ENCODE results near the gene LRG1.
A peak's percentile ranks its signal among the peaks of the same experiment; 100 is the strongest.
"Not testable (repeated sequence)": the region's sequence is repeated elsewhere in the genome, so short reads cannot be mapped to it uniquely, and the experiment has no call there.

Gene LRG1

GRCh38 chr19:4550018-4550417, 10.2 kb upstream of the LRG1 start:
- DNase-seq, result no peak

GRCh38 chr19:4548238-4548584, 8.4 kb upstream of the LRG1 start:
- DNase-seq, result no peak

- DNase-seq, result peak; percentile 14 to 20
Measured at GRCh38 chr19:4547303-4548237, 7.7 kb upstream of the LRG1 start.

GRCh38 chr19:4543842-4544647, 4.2 kb upstream of the LRG1 start:
- DNase-seq, result no peak

GRCh38 chr19:4542896-4543841, 3.3 kb upstream of the LRG1 start:
- no peak for DNase-seq

- DNase-seq, result not testable (repeated sequence)
Measured at GRCh38 chr19:4541806-4542145, 1.9 kb upstream of the LRG1 start.

GRCh38 chr19:4541114-4541805, 1.4 kb upstream of the LRG1 start:
- DNase-seq, result no peak

- DNase-seq, result no peak
Measured at GRCh38 chr19:4539169-4539692, 605 bp downstream of the LRG1 start.

- DNase-seq, result no peak
Measured at GRCh38 chr19:4538601-4538954, 1.3 kb downstream of the LRG1 start.

- peak; percentile 45 to 48 for DNase-seq
Measured at GRCh38 chr19:4537953-4538600, 1.8 kb downstream of the LRG1 start.

- DNase-seq, result no peak
Measured at GRCh38 chr19:4536798-4537197, 3.0 kb downstream of the LRG1 start.

GRCh38 chr19:4534836-4535658, 4.8 kb downstream of the LRG1 start, which contains the start of gene PLIN5:
Gene PLIN5 (minus strand): TSS chr19:4535224. CDS start chr19:4534074, 1,150 bp downstream.
- peak; percentile 71 to 76 for DNase-seq

GRCh38 chr19:4533835-4534424, 5.9 kb downstream of the LRG1 start:
- DNase-seq, result no peak

GRCh38 chr19:4533334-4533733, 6.5 kb downstream of the LRG1 start:
- no peak for DNase-seq

GRCh38 chr19:4531562-4532165, 8.2 kb downstream of the LRG1 start:
- DNase-seq, result peak in 1 of 2 experiments; percentile 28

GRCh38 chr19:4529924-4530522, 9.8 kb downstream of the LRG1 start:
- no peak for DNase-seq

- no peak for DNase-seq
Measured at GRCh38 chr19:4528843-4529242, 11.0 kb downstream of the LRG1 start.

- DNase-seq, result not testable (repeated sequence)
Measured at GRCh38 chr19:4527377-4527776, 12.5 kb downstream of the LRG1 start.

- no peak for DNase-seq
Measured at GRCh38 chr19:4525563-4526002, 14.3 kb downstream of the LRG1 start.

Measured in SHP77 (cell line).